DLD1 (cell line): ENCODE data around the gene OR3A2.
"Not testable (repeated sequence)": the region's sequence is repeated elsewhere in the genome, so short reads cannot be mapped to it uniquely, and the experiment has no call there.

ENCODE experiments used
- in situ Hi-C: cut with HindIII; loops from 2 replicates; pipeline ENCODE4 v1.10.0; 2017; ENCODE audit warnings: low sequenced_read_pairs

OR3A2 gene

GRCh38 chr17:3385869-3386816, at the start of gene OR3A2:
OR3A2 (minus strand) TSS chr17:3386308.
- in situ Hi-C loops, result no loop called here

DNA sequence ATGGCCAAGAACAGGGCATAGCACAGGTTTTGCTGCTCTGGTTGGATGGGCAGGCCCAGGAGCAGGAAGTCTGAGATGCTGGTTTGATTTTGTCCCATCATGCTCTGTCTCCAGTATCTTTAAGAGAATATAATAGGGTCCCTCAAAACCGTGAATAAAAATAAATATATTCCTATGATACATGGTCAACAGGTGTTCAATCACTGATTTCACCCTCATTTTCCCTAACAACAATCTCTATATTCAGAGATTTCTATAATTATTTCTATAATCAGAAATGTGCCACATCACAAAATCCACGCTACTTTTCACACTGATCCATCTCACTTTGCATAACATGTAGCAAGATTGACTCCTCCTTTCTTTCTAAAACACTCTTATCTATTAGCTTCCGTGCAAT, 47.6 kb upstream of the OR3A2 start, which contains the start of gene OR1E2:
TSS of gene OR1E2 (minus strand) at position 101 of the 400 bp plus-strand sequence. CDS start at position 101, 0 bp downstream.
- in situ Hi-C loops, result no loop called here

- in situ Hi-C loops, result not testable (repeated sequence)
Observed at GRCh38 chr17:3433215-3433614, 47.1 kb upstream of the OR3A2 start.

- in situ Hi-C loops, result no loop called here
Observed at GRCh38 chr17:3418222-3418621, 32.1 kb upstream of the OR3A2 start.

GRCh38 chr17:3415610-3416009, 29.5 kb upstream of the OR3A2 start:
- in situ Hi-C loops, result no loop called here

DNA sequence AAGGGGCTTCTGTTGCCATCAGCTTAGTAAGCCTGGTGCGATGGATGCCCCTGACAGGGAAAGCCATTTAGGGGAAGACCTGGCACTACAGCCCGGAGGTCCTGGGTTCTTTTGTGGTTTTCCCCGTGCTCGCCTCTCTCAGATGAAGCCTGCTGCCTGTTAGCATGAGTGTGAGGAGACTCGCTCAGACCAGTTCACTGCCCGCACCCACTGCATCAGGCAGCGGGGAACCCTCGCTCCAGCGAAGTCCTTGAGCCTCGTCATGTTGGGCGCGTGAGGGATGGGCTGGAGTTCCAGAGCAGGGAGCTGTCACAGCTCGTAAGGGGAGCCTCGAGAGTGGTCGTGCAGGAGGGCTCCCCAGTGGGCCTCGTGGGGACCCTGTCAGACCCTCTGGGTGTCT, 26.1 kb upstream of the OR3A2 start:
- in situ Hi-C loops, result not testable (repeated sequence)

GRCh38 chr17:3411070-3411469, 25.0 kb upstream of the OR3A2 start, which contains the start of gene OR3A3:
OR3A3 (plus strand) TSS chr17:3411370.
- in situ Hi-C loops, result no loop called here

DNA sequence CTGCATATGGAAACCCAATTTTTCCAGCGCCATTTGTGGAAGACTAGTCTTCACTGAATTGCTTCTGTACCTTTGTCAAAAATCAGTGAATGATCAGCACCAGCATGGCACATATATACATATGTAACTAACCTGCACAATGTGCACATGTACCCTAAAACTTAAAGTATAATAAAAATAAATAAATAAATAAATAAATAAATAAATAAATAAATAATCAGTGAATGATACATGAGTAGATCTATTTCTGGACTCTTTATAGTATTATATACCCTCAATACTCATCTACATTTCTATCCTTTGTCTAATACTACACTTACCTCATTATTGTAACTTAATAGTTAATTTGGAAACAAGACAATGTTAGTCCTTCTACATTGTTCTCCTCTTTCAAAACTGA, 17.7 kb upstream of the OR3A2 start:
- in situ Hi-C loops, result not testable (repeated sequence)

DNA sequence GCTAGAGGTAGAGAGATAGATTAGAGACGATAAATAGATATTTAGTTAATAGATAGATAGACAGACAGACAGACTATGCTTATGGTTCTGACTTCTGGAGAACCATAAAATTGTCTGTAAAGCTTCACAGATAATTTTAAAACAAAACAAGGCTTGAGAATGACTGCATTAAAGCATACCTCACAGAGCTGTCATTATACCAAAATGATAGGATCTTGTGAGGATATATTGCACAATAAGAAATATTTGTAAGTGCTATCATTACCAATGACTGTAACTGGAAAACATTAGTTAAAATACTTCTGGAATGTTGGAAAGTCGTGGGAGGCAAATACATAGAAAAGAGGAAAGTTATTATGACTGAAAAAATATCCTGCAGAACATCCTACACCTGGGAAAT, 15.7 kb upstream of the OR3A2 start:
- in situ Hi-C loops, result no loop called here

DNA sequence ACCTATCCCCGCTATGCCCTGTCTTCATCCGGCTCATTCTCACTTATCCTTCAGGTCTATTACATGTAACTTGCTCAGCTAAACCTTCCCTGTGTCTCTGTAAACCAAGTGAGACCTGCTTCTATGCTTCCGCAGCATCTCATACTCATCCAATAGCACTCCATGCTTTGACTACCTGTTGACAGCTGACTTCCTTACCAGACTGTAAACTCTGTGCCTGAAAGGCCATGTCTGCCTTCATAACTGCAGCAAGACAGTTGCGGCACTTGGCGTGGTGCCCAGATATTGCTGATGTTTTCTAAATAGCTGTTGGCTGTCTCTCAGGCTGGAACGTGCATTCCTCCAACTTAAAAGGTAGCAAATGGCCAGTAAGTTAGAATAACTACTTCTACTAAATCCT, 13.9 kb upstream of the OR3A2 start:
- in situ Hi-C loops, result no loop called here

DNA sequence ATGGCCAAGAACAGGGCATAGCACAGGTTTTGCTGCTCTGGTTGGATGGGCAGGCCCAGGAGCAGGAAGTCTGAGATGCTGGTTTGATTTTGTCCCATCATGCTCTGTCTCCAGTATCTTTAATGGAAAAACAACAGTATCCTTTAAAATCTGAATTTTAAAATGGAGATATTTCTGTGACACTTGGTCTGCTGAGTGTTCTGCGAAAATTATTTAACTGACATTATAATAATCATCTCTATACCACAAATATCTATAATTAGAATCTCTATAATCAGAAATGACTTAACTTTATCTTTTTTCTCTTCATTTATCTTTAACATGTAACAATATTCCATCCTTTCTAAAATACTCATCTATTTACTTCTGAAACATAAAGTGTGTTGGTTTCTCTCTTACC, 12.2 kb upstream of the OR3A2 start, which contains the start of gene OR1E1:
TSS of gene OR1E1 (minus strand) at position 101 of the 400 bp plus-strand sequence. CDS start at position 101, 0 bp downstream.
- in situ Hi-C loops, result no loop called here

DNA sequence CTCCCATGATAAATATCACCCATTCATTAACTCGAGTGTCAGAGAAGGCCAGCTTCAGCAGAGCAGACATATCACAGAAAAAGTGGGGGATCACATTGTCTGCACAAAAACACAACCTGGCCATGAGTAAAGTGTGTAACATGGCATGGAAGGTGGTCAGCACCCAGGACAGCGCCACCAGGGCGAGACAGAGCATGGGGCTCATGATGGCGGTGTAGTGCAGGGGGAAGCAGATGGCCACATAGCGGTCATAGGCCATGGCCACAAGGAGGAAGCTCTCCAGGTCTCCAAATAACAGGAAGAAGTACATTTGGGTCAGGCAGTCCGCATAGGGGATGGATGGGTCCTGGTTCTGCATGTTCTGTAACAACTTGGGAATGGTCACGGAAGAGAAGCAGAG, 11.7 kb upstream of the OR3A2 start:
- in situ Hi-C loops, result not testable (repeated sequence)

DNA sequence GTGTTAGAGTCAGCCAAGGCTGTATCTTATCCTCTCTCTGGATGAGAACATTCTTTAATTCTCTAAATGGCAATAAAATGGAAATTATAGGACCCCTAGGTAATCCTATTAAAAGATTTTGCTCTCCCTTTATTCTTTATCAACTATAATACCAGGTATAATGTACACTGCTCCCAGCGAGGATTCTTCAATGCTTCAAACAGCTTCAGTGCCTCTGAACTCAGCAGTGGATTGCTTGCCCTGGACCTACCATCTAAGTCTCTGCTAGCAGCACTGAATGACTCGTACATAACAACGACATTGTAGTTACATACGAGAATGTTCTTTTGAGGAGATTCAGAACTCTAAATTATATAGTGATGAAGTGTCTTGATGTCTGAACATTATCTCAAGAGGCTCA, 3.7 kb upstream of the OR3A2 start:
- in situ Hi-C loops, result no loop called here

DNA sequence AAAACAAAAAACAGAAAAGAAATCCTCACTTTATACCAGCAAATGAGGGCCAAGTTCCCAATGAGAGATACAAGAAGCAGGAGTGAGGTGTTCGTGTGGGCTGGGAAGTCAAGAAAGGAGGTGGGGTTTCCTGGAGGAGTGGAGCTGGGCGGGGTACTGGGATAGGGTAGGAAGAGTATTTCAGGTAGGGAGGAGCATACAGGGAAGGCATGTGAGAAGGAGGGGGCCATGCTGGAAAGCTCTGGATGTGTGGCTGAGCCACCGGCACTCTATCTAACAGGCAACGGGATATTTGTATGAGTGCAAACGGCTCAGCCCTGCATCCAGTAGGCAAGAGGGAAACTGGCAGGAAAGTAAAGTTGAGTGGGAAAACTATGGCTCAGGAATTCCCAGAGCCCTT, 4.2 kb downstream of the OR3A2 start:
- in situ Hi-C loops, result no loop called here

DNA sequence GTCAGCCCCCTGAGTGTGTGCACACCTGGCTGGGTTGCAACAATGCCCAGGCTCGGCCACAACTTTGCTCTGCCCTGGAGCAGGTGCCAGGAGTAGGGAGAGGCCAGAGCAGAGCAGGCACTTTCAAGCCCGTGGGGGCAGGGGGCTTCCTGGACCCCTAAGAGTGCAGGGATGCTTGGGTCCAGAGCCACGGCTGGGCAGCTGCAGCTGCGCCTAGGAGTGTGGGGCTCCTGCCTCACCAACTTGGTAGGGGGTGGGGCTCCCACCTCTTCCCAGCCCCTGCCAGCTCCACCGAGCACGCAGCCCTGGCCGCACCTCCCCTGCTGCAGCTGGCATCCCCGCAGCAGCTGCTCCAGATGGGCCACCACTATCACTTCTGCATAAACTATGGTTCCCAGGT, 7.8 kb downstream of the OR3A2 start:
- in situ Hi-C loops, result no loop called here

DNA sequence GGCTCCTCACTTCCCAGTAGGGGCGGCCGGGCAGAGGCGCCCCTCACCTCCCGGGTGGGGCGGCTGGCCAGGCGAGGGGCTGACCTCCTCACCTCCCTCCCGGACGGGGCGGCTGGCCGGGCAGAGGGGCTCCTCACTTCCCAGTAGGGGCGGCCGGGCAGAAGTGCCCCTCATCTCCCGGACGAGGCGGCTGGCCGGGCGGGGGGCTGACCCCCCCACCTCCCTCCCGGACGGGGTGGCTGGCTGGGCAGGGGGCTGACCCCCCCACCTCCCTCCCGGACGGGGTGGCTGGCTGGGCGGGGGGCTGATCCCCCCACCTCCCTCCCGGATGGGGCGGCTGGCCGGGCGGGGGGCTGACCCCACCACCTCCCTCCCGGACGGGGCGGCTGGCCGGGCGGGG, 14.9 kb downstream of the OR3A2 start:
- in situ Hi-C loops, result not testable (repeated sequence)

GRCh38 chr17:3342782-3343181, 43.3 kb downstream of the OR3A2 start:
- in situ Hi-C loops, result not testable (repeated sequence)

DNA sequence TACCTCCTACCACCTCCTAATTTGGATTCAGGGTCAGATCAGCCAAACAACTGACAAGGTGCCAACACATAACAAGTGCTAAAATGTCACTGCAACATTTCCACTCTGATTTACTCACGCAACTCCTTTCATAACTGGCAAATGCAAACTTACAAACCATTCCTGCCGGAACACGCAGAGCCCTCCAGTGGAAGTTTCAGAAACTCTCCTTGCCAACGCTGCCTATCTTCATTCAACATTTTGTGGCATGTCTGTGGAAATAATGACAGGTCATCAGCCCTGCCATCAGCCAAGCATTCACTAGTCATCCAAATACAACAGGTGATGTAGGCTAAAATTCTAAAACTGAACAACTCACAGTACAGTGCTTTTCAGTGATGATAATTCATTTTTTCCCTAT, 50.2 kb downstream of the OR3A2 start:
- in situ Hi-C loops, result no loop called here

DNA sequence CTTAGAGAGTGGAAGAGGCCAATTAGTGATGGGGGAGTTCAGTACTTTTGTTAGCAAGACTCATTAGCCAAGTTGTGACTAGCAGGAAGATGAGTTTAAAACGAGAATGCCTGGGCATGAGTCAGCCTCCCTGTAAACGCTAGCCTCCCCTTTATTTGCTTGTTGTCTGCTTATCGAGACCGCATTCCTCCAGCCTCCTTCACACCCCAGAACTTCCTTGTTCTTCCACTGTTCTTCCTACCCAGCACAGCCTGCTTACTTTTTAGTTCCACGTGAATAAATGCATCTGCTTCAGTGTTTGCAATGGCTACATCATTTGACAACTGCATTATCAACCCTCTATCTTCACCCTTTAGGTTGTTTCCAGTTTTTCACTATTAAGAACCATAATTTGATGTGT, 67.8 kb downstream of the OR3A2 start:
- in situ Hi-C loops, result no loop called here

- in situ Hi-C loops, result no loop called here
Observed at GRCh38 chr17:3316836-3317235, 69.3 kb downstream of the OR3A2 start.

DNA sequence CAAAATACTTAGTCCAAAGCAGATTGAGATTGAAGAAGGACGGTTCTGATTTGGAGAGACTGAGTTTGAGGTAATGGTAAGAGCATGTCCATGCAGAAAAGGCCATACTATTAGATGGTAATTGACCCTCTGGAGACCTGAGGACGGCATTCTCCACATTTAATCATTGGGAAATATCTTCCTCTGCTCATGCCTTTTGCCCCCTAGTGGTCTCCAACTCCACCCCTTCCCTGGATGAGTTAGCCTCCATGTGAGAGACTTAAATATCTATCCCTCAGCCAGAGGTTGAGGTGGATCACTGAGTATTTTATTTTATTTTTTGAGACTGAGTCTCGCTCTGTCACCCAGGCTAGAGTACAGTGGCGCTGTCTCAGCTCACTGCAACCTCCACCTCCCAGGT, 77.5 kb downstream of the OR3A2 start:
- in situ Hi-C loops, result no loop called here

- in situ Hi-C loops, result no loop called here
Observed at GRCh38 chr17:3298260-3298659, 87.8 kb downstream of the OR3A2 start, which contains the start of gene OR3A1. OR3A1 (minus strand) TSS chr17:3298360; CDS start chr17:3292582, 5,778 bp downstream.
